ENCODE results near the gene GSDME.
A peak's percentile ranks its signal among the peaks of the same experiment; 100 is the strongest.

GSDME gene

DNA sequence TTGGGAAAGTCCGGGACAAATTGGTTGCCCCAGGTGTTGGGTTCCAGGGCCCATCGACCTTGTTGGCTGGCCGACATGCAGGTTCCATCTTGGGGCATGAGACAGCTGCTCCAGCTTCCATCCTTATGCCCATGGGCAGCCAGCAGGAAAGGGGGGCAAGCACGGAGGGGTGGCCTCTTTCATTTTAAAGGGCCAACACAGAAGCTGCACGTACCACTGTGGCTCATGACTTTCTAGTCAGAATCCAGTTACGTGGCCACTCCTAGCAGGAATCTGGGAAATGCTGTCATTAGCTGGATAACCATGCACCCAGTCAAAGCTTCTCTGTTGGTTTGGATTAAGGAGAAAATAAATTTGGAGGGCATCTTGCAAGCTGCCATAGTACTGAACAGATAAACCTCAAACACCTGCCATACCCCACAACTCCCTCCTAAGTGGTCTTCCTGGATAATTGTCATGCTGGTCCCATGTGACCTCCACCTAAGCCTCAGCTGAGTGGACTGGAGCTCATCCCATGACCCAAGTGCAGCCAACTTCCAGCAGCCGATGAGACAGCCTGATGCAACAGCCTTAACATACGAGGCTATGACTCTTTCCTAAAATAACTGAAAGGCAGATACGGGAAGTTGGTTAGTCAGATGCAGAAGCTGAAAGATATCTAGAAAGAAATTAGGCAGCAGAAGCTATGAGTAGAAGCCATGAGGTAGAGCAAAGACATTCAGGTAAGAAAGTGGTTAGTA is 21.4 kb upstream of the GSDME start:
- peak; percentile 94 for DNase-seq (ENCODE audit: low read depth)
- no peak overlapping the region for H3K4me3 ChIP-seq (ENCODE audit: control insufficient read depth, low read depth, low read length)
- TF ChIP-seq, protein P1, sequence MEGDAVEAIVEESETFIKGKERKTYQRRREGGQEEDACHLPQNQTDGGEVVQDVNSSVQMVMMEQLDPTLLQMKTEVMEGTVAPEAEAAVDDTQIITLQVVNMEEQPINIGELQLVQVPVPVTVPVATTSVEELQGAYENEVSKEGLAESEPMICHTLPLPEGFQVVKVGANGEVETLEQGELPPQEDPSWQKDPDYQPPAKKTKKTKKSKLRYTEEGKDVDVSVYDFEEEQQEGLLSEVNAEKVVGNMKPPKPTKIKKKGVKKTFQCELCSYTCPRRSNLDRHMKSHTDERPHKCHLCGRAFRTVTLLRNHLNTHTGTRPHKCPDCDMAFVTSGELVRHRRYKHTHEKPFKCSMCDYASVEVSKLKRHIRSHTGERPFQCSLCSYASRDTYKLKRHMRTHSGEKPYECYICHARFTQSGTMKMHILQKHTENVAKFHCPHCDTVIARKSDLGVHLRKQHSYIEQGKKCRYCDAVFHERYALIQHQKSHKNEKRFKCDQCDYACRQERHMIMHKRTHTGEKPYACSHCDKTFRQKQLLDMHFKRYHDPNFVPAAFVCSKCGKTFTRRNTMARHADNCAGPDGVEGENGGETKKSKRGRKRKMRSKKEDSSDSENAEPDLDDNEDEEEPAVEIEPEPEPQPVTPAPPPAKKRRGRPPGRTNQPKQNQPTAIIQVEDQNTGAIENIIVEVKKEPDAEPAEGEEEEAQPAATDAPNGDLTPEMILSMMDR (conservative IDR thresholded peaks at IDR 0.05; ENCODE audit: control insufficient read depth, insufficient read depth, low read depth, low read length), result no peak

- DNase-seq (ENCODE audit: low read depth), result peak; percentile 17
- TF ChIP-seq, protein P1 (conservative IDR thresholded peaks at IDR 0.05; ENCODE audit: control insufficient read depth, insufficient read depth, low read depth, low read length), result no peak
Measured at GRCh38 chr7:24777806-24778205, 20.5 kb upstream of the GSDME start.

DNA sequence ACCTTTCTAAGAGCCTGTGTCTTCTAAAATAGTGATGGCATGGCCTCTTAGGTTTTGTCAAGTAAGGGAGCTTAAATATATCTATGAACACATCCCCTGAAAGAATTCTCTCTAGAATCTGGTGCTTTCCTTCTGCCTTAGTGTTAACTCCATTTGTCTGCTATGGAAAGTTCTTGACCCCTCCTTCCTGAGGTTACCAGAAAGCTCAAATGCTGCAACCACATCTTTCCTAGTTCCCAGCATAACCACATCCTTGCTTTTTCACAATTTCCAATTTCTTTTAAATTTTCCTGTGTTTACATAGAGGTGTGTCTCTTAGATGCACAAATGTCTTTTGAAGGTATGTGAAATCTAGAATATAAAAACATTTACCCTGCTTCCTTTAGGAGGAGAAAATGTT is 16.4 kb upstream of the GSDME start:
- TF ChIP-seq, protein P1 (conservative IDR thresholded peaks at IDR 0.05; ENCODE audit: control insufficient read depth, insufficient read depth, low read depth, low read length), result no peak

More at GRCh38 chr7:24777806-24778205, 20.5 kb upstream of the GSDME start:
- no peak overlapping the region for H3K4me3 ChIP-seq (ENCODE audit: control insufficient read depth, low read depth, low read length)

DNA sequence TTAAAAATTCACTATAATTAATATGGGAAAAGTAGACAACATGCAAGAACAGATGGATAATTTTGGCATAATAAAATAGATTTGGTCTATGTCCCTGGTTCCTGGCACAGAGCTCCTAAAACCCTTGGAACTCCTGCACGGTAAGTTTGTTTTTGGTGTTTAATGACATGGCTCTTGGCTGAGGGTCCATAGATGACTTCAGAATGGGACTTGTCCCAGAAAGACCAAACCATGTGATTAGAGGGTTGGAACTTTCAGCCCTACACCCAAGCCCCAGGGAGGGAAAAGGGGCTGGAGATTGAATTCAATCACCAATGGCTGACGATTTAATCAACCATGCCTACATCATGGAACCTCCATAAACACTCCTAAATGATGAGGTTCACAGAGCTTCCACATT is 12.6 kb upstream of the GSDME start:
- TF ChIP-seq, protein P1 (conservative IDR thresholded peaks at IDR 0.05; ENCODE audit: control insufficient read depth, insufficient read depth, low read depth, low read length), result no peak
- H3K4me3 ChIP-seq (ENCODE audit: control insufficient read depth, low read depth, low read length), result no peak overlapping the region
- no peak for DNase-seq (ENCODE audit: low read depth)

More for the DNA sequence above, 16.4 kb upstream of the GSDME start:
- no peak for DNase-seq (ENCODE audit: low read depth)
- no peak overlapping the region for H3K4me3 ChIP-seq (ENCODE audit: control insufficient read depth, low read depth, low read length)

GRCh38 chr7:24769014-24769830 is 12.0 kb upstream of the GSDME start:
- no peak overlapping the region for H3K4me3 ChIP-seq (ENCODE audit: control insufficient read depth, low read depth, low read length)
- DNase-seq (ENCODE audit: low read depth), result no peak
- TF ChIP-seq, protein P1 (conservative IDR thresholded peaks at IDR 0.05; ENCODE audit: control insufficient read depth, insufficient read depth, low read depth, low read length), result no peak

GRCh38 chr7:24767878-24768569 is 10.8 kb upstream of the GSDME start:
- H3K4me3 ChIP-seq (ENCODE audit: control insufficient read depth, low read depth, low read length), result no peak overlapping the region
- no peak for DNase-seq (ENCODE audit: low read depth)
- TF ChIP-seq, protein P1 (conservative IDR thresholded peaks at IDR 0.05; ENCODE audit: control insufficient read depth, insufficient read depth, low read depth, low read length), result peak; percentile 3

Data from fibroblast of mammary gland (primary cell).